Ovary (tissue), 3 donors: ENCODE data around the gene PAK5.

Experiments used
- POLR2A ChIP-seq: fragments of 450-650 bp; IDR thresholded peaks from one replicate; pipeline ENCODE4 v1.6.1; 2017; ENCODE audit warnings: antibody characterized with exemption, mild to moderate bottlenecking, moderate library complexity
- TF ChIP-seq, protein P1 (sequence below), 3 donors: fragments of 450-650 bp in 2 of 3; fragments of 200-600 bp in 1 of 3; IDR thresholded peaks; one replicate each; pipeline versions ENCODE4 v1.5.1 to v1.8.0; 2016 to 2022; ENCODE audit warnings: antibody characterized with exemption in 3 of 3, mild to moderate bottlenecking in 1 of 3
- donor health status: DM: no; HTN: no; CAD: no.

DNA sequence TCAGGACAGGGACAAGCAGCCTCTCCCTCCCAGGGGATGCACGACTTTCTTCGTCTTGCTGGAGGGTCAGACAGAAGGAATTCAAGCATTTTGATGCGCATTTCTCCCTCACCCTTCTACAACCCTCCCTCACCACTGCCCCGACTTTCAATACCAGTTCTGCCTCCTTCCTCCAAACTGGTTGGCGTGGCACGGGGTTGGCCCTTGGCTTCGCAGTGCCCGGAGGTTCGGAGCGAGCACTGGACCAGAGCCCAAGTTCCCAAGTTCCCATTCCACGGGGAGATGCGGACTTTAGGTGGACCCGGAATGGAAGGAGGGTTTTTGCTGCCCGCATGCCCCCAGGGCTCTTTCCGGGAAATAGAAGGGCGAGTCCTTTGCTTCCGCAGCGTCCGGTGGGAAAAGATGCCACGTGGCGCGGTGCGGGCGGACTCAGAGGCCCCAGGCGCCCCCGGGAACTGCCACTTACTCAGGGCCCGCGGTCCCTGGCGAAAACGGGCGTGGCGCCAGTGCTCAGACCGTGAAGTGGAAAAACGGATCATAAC lies 332.5 kb downstream of the PAK5 start:
- TF ChIP-seq, protein P1, sequence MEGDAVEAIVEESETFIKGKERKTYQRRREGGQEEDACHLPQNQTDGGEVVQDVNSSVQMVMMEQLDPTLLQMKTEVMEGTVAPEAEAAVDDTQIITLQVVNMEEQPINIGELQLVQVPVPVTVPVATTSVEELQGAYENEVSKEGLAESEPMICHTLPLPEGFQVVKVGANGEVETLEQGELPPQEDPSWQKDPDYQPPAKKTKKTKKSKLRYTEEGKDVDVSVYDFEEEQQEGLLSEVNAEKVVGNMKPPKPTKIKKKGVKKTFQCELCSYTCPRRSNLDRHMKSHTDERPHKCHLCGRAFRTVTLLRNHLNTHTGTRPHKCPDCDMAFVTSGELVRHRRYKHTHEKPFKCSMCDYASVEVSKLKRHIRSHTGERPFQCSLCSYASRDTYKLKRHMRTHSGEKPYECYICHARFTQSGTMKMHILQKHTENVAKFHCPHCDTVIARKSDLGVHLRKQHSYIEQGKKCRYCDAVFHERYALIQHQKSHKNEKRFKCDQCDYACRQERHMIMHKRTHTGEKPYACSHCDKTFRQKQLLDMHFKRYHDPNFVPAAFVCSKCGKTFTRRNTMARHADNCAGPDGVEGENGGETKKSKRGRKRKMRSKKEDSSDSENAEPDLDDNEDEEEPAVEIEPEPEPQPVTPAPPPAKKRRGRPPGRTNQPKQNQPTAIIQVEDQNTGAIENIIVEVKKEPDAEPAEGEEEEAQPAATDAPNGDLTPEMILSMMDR (IDR thresholded peaks at IDR 0.05), result no peak
- no peak for TF ChIP-seq POLR2A
